ENCODE results near the gene C8B.

C8B gene

GRCh38 chr1:56986397-56986796 is 20.6 kb upstream of the C8B start:
- H3K4me3 ChIP-seq (ENCODE audit: low read length) = no peak overlapping the region
- H3K27ac ChIP-seq (ENCODE audit: low read depth, low read length) = no peak overlapping the region
- H3K36me3 ChIP-seq (ENCODE audit: control insufficient read depth, insufficient read depth, low read length) = no peaks in the 10 kb centered on the region
- no peaks in the 10 kb centered on the region for H3K27me3 ChIP-seq (ENCODE audit: control insufficient read depth, insufficient read depth, low read length)
- H3K9ac ChIP-seq (ENCODE audit: low read length) = no peak overlapping the region
- no peaks in the 10 kb centered on the region for H3K4me1 ChIP-seq (ENCODE audit: control insufficient read depth, insufficient read depth, low read length)

DNA sequence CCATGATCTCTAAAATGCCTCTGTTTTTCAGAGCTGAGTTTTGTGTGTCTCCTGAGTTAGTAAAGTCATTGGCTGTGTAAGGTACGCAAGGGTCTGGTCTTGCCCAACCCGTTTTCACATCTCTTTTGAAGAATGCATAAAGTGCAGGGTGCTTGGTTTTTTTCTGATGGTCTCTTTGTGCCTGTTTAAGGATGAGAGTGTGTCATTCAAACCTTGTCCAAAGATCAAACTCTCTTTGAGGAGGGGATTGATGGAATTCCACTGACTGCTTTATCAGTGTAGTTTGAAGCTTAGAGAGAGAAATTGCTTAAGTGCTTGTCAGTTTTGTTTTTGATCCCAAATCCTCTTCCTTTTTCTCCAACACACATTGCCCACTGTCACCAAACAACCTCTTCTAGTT is 20.0 kb upstream of the C8B start:
- Histone ChIP-seq H3K4me3 (ENCODE audit: low read length) (no peak overlapping the region), H3K9ac (ENCODE audit: low read length) (no peak overlapping the region), H3K36me3 (ENCODE audit: control insufficient read depth, insufficient read depth, low read length) (no peaks in the 10 kb centered on the region), H3K27ac (ENCODE audit: low read depth, low read length) (no peak overlapping the region), H3K27me3 (ENCODE audit: control insufficient read depth, insufficient read depth, low read length) (no peaks in the 10 kb centered on the region), H3K4me1 (ENCODE audit: control insufficient read depth, insufficient read depth, low read length) (no peaks in the 10 kb centered on the region)

DNA sequence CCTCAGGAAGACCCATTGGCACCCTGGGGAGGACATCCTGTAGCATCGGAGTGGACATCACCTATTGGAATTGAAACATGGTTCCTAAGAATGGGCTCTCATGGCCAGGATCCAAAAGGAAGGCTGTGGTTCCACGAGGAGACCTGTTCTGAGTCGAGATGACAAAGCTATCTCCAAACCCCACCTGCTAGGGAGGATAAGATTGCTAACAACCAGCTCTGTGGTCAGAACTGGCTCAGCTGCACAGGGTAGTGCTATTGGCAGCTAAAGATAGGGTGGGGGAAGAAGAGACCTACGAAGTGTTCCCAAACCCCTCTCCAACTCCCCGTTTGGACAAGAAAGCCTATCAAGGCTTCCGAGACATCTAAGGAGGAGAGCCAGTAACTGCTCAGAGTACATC is 17.7 kb upstream of the C8B start:
- Histone ChIP-seq H3K27ac (ENCODE audit: low read depth, low read length) (no peak overlapping the region), H3K9ac (ENCODE audit: low read length) (no peak overlapping the region), H3K4me3 (ENCODE audit: low read length) (no peak overlapping the region), H3K4me1 (ENCODE audit: control insufficient read depth, insufficient read depth, low read length) (no peaks in the 10 kb centered on the region), H3K27me3 (ENCODE audit: control insufficient read depth, insufficient read depth, low read length) (no peaks in the 10 kb centered on the region), H3K36me3 (ENCODE audit: control insufficient read depth, insufficient read depth, low read length) (no peaks in the 10 kb centered on the region)

DNA sequence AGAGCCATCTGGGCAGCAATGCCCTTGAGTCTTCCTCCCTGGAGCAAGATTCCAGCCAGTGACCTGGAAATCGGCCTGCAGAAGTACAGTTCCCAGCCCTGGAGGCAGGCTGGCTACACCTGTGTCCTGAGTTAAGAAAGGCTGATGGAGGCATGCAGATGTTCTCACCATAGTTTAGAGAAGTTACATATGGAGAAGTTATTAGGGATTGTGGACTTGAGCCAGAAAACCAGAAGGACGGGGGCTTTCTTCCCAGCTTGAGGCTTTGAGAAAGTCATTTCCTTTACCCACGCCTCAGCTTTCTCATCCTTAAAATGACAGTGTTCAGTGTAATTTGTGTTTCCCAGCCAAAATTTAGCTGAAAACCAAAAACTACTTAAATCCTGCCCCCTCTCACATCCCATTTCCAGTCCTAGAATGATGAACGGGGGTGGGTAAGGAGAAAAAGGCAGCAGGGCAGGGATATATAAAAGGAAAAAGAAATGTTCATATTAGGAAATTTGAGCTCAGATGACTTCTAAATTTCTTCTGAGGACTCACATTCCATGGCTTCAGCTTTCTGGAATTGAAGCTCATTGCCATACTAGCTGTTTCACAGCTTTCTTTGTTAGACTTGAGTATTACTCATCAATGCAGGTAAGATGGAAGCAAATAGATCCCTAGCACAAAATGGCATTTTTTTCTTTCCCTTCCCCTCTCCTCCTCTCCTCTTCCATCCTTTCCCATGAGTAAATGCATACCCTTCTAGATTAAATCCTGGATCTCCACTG is 14.4 kb upstream of the C8B start:
- no peaks in the 10 kb centered on the region for H3K27me3 ChIP-seq (ENCODE audit: control insufficient read depth, insufficient read depth, low read length)
- H3K9ac ChIP-seq (ENCODE audit: low read length) = no peak overlapping the region
- no peak overlapping the region for H3K27ac ChIP-seq (ENCODE audit: low read depth, low read length)
- no peaks in the 10 kb centered on the region for H3K36me3 ChIP-seq (ENCODE audit: control insufficient read depth, insufficient read depth, low read length)
- H3K4me3 ChIP-seq (ENCODE audit: low read length) = no peak overlapping the region
- H3K4me1 ChIP-seq (ENCODE audit: control insufficient read depth, insufficient read depth, low read length) = no peaks in the 10 kb centered on the region

- no peak overlapping the region for H3K27ac ChIP-seq (ENCODE audit: low read depth, low read length)
- no peaks in the 10 kb centered on the region for H3K36me3 ChIP-seq (ENCODE audit: control insufficient read depth, insufficient read depth, low read length)
- H3K4me3 ChIP-seq (ENCODE audit: low read length) = no peak overlapping the region
- no peaks in the 10 kb centered on the region for H3K27me3 ChIP-seq (ENCODE audit: control insufficient read depth, insufficient read depth, low read length)
- H3K9ac ChIP-seq (ENCODE audit: low read length) = no peak overlapping the region
- H3K4me1 ChIP-seq (ENCODE audit: control insufficient read depth, insufficient read depth, low read length) = no peaks in the 10 kb centered on the region
These were observed 13.0 kb upstream of the C8B start for GRCh38 chr1:56978819-56979218.

DNA sequence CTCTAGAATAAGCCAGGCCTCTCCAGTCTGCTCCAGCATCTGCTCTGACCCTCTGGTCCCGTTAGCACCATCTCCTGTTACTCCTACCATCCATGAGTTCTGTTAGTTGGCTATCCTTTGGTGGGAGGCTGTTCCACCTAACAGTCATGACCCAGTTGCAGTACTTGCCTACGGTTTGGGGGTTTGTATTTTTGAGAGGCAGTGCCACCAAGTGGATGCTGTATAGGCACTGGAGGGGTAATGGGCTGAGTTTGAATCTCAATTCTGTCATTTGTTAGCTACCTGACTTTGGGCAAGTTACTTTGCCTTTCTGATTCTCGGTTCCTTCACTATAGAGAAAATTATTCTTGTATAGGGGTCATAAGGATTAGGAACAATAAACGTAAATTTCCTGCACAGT is 12.1 kb upstream of the C8B start:
- Histone ChIP-seq H3K27ac (ENCODE audit: low read depth, low read length) (no peak overlapping the region), H3K36me3 (ENCODE audit: control insufficient read depth, insufficient read depth, low read length) (no peaks in the 10 kb centered on the region), H3K4me3 (ENCODE audit: low read length) (no peak overlapping the region), H3K27me3 (ENCODE audit: control insufficient read depth, insufficient read depth, low read length) (no peaks in the 10 kb centered on the region), H3K9ac (ENCODE audit: low read length) (no peak overlapping the region), H3K4me1 (ENCODE audit: control insufficient read depth, insufficient read depth, low read length) (no peaks in the 10 kb centered on the region)

DNA sequence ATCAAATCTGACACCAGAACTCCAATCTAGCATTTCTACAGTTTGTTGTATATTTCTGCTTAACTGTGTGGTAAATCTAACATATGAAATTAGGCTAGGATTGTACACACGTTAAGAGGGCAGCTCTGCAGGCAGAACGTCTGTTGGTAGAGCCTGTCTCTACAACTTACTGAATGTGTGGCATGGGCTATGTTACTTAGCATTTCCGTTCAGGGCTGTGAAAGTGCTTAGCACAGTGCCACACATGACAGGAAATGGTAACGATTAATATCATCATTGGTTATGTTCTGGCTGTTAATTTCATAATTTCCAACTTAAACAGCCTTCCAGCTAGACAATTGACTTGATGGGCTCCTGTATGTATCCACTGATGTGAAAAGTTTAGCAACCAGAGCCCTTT is 9.6 kb upstream of the C8B start:
- no peaks in the 10 kb centered on the region for H3K4me1 ChIP-seq (ENCODE audit: control insufficient read depth, insufficient read depth, low read length)
- no peak overlapping the region for H3K9ac ChIP-seq (ENCODE audit: low read length)
- H3K4me3 ChIP-seq (ENCODE audit: low read length) = no peak overlapping the region
- H3K27ac ChIP-seq (ENCODE audit: low read depth, low read length) = no peak overlapping the region
- H3K36me3 ChIP-seq (ENCODE audit: control insufficient read depth, insufficient read depth, low read length) = no peaks in the 10 kb centered on the region
- no peaks in the 10 kb centered on the region for H3K27me3 ChIP-seq (ENCODE audit: control insufficient read depth, insufficient read depth, low read length)

GRCh38 chr1:56973923-56974742 is 8.3 kb upstream of the C8B start:
- Histone ChIP-seq H3K9ac (ENCODE audit: low read length) (no peak overlapping the region), H3K36me3 (ENCODE audit: control insufficient read depth, insufficient read depth, low read length) (no peaks in the 10 kb centered on the region), H3K27me3 (ENCODE audit: control insufficient read depth, insufficient read depth, low read length) (no peaks in the 10 kb centered on the region), H3K27ac (ENCODE audit: low read depth, low read length) (no peak overlapping the region), H3K4me1 (ENCODE audit: control insufficient read depth, insufficient read depth, low read length) (no peaks in the 10 kb centered on the region), H3K4me3 (ENCODE audit: low read length) (no peak overlapping the region)

GRCh38 chr1:56972976-56973375 is 7.2 kb upstream of the C8B start:
- H3K4me1 ChIP-seq (ENCODE audit: control insufficient read depth, insufficient read depth, low read length) = no peaks in the 10 kb centered on the region
- H3K36me3 ChIP-seq (ENCODE audit: control insufficient read depth, insufficient read depth, low read length) = no peaks in the 10 kb centered on the region
- no peak overlapping the region for H3K4me3 ChIP-seq (ENCODE audit: low read length)
- no peak overlapping the region for H3K27ac ChIP-seq (ENCODE audit: low read depth, low read length)
- no peak overlapping the region for H3K9ac ChIP-seq (ENCODE audit: low read length)
- H3K27me3 ChIP-seq (ENCODE audit: control insufficient read depth, insufficient read depth, low read length) = no peaks in the 10 kb centered on the region

- Histone ChIP-seq H3K36me3 (ENCODE audit: control insufficient read depth, insufficient read depth, low read length) (no peaks in the 10 kb centered on the region), H3K4me1 (ENCODE audit: control insufficient read depth, insufficient read depth, low read length) (no peaks in the 10 kb centered on the region), H3K27me3 (ENCODE audit: control insufficient read depth, insufficient read depth, low read length) (no peaks in the 10 kb centered on the region), H3K4me3 (ENCODE audit: low read length) (no peak overlapping the region), H3K9ac (ENCODE audit: low read length) (no peak overlapping the region), H3K27ac (ENCODE audit: low read depth, low read length) (no peak overlapping the region)
These were observed 4.5 kb upstream of the C8B start for GRCh38 chr1:56970280-56970679.

GRCh38 chr1:56968878-56969495 is 3.2 kb upstream of the C8B start:
- Histone ChIP-seq H3K27ac (ENCODE audit: low read depth, low read length) (no peak overlapping the region), H3K4me1 (ENCODE audit: control insufficient read depth, insufficient read depth, low read length) (no peaks in the 10 kb centered on the region), H3K27me3 (ENCODE audit: control insufficient read depth, insufficient read depth, low read length) (no peaks in the 10 kb centered on the region), H3K36me3 (ENCODE audit: control insufficient read depth, insufficient read depth, low read length) (no peaks in the 10 kb centered on the region), H3K4me3 (ENCODE audit: low read length) (no peak overlapping the region), H3K9ac (ENCODE audit: low read length) (no peak overlapping the region)

DNA sequence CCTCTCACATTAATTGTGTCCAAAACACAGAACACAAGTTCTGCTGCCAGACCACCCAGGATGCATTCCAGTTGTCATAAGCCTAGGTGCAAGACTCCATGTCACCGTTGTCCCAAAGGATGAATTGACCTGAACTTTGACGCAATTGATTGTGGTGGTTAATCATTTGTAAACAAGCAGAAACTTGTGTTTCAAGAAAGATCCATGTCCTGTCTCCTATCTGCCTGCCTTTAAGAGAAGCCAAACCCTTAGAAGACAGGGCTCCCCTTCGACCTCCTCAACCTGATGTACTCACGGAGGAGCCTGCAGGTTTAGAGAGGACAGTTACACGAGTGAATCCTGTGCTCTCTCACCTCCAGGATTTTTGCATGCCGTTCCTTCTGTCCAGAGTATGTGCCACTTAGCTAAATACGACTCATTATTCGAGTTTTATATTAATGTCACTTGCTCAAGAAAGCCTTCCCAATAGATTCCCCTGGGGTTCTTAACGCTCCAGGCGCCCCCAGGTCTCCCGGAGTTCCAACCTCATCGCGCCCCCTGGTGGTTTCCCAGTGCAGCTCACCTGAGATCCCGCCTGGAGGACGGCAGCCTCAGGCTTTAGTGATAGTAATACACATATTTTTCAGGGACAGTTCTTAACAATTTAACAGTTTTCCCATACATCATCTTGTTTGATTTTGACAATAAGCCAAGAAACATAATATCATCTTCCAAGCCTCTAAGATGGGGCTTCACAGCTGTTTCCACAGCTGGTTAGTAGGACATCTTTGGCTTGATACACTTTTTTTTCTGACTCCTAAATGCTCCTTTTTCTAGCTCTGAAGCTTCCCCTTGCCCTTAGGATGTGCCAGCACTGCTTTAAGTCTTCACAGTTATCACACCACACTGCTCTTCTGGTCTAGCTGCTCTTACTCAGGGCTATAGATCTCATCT is 2.4 kb upstream of the C8B start:
- H3K4me3 ChIP-seq (ENCODE audit: low read length) = no peak overlapping the region
- H3K4me1 ChIP-seq (ENCODE audit: control insufficient read depth, insufficient read depth, low read length) = no peaks in the 10 kb centered on the region
- no peaks in the 10 kb centered on the region for H3K27me3 ChIP-seq (ENCODE audit: control insufficient read depth, insufficient read depth, low read length)
- no peaks in the 10 kb centered on the region for H3K36me3 ChIP-seq (ENCODE audit: control insufficient read depth, insufficient read depth, low read length)
- H3K27ac ChIP-seq (ENCODE audit: low read depth, low read length) = no peak overlapping the region
- H3K9ac ChIP-seq (ENCODE audit: low read length) = no peak overlapping the region

Measured in rectal smooth muscle tissue (tissue), 1 donor.